Measurements from ENCODE around the gene PDE8B.

GRCh38 chr5:77418601-77419581 lies 208.4 kb downstream of the PDE8B start:
- TF ChIP-seq, protein P1, sequence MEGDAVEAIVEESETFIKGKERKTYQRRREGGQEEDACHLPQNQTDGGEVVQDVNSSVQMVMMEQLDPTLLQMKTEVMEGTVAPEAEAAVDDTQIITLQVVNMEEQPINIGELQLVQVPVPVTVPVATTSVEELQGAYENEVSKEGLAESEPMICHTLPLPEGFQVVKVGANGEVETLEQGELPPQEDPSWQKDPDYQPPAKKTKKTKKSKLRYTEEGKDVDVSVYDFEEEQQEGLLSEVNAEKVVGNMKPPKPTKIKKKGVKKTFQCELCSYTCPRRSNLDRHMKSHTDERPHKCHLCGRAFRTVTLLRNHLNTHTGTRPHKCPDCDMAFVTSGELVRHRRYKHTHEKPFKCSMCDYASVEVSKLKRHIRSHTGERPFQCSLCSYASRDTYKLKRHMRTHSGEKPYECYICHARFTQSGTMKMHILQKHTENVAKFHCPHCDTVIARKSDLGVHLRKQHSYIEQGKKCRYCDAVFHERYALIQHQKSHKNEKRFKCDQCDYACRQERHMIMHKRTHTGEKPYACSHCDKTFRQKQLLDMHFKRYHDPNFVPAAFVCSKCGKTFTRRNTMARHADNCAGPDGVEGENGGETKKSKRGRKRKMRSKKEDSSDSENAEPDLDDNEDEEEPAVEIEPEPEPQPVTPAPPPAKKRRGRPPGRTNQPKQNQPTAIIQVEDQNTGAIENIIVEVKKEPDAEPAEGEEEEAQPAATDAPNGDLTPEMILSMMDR (optimal IDR thresholded peaks at IDR 0.05 in 1 of 3, IDR thresholded peaks at IDR 0.05 in 1 of 3, conservative IDR thresholded peaks at IDR 0.05 in 1 of 3; ENCODE audit: extremely low read depth in 1 of 3, insufficient read depth in 2 of 3, low read length in 3 of 3) = no peak
- TF ChIP-seq EZH2 (IDR thresholded peaks at IDR 0.05; ENCODE audit: low read length) = no peak

All from keratinocyte (primary cell).